GM12872 (cell line): ENCODE results near the gene EDARADD.

ENCODE experiments used
- CTCF ChIP-seq: IDR thresholded peaks from 3 replicates; pipeline ENCODE4 v1.5.1; 2011; ENCODE audit warnings: low read depth, mild to moderate bottlenecking, low read length, moderate library complexity; ENCODE audit not compliant: insufficient read depth

Gene EDARADD

GRCh38 chr1:236356141-236356540, 37.9 kb upstream of the EDARADD start:
- no peak for TF ChIP-seq CTCF

- TF ChIP-seq CTCF: no peak
Measured at GRCh38 chr1:236361909-236362590, 32.0 kb upstream of the EDARADD start.

GRCh38 chr1:236363237-236363636, 30.8 kb upstream of the EDARADD start:
- no peak for TF ChIP-seq CTCF

GRCh38 chr1:236365999-236366570, 28.0 kb upstream of the EDARADD start:
- TF ChIP-seq CTCF: no peak

- no peak for TF ChIP-seq CTCF
Measured at GRCh38 chr1:236370420-236370819, 23.7 kb upstream of the EDARADD start.

GRCh38 chr1:236371083-236371482, 23.0 kb upstream of the EDARADD start:
- TF ChIP-seq CTCF: no peak

- TF ChIP-seq CTCF: no peak
Measured at GRCh38 chr1:236377832-236378535, 16.1 kb upstream of the EDARADD start.
